Thyroid gland (tissue), 4 donors: Measurements from ENCODE around the gene ZNF487.

ENCODE experiments used
- CTCF ChIP-seq, 6 experiments: fragments of 200-600 bp in 3 of 6; fragments of 450-650 bp in 3 of 6; sonication (generic) in 3 of 6; IDR thresholded peaks; one replicate each; pipeline ENCODE4 v1.5.1; 2016 to 2019; ENCODE audit warnings: antibody characterized with exemption in 6 of 6, mild to moderate bottlenecking in 2 of 6, inconsistent platforms in 1 of 6, moderate library complexity in 1 of 6
- POLR2A ChIP-seq, 2 donors: fragments of 450-650 bp; IDR thresholded peaks; one replicate each; pipeline ENCODE4 v1.6.1; 2017; ENCODE audit warnings: antibody characterized with exemption in 2 of 2, mild to moderate bottlenecking in 2 of 2, moderate library complexity in 1 of 2

DNA sequence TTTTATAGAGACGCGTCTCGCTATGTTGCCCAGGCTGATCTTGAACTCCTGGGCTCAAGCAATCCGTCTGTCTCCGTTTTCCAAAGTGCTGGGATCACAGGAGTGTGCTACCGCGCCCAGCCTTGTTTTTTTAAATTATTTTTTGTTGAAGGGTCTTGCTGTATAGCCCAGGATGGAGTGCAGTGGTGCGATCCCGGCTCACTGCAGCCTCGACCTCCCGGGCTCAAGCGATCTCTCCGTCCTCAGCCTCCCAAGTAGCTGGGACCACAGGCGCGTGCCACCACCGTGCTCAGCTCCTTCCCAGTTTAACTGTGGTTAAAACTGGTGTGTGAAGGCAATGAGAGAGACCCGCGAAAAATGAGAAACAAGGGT lies 16.9 kb upstream of the ZNF487 start:
- TF ChIP-seq POLR2A (IDR thresholded peaks at IDR 0.05) = no peak
- TF ChIP-seq CTCF (IDR thresholded peaks at IDR 0.05) = no peak
